SIG-M5 treated with dmso at 0.1 percent for 504 hours (cell line): ENCODE results near the gene EEFSEC.

ENCODE experiments used
- DNase-seq: peaks from one replicate; lab custom pipeline; 2025; ENCODE audit not compliant: unreplicated experiment; lab: John Stamatoyannopoulos, UW

Gene EEFSEC

DNA sequence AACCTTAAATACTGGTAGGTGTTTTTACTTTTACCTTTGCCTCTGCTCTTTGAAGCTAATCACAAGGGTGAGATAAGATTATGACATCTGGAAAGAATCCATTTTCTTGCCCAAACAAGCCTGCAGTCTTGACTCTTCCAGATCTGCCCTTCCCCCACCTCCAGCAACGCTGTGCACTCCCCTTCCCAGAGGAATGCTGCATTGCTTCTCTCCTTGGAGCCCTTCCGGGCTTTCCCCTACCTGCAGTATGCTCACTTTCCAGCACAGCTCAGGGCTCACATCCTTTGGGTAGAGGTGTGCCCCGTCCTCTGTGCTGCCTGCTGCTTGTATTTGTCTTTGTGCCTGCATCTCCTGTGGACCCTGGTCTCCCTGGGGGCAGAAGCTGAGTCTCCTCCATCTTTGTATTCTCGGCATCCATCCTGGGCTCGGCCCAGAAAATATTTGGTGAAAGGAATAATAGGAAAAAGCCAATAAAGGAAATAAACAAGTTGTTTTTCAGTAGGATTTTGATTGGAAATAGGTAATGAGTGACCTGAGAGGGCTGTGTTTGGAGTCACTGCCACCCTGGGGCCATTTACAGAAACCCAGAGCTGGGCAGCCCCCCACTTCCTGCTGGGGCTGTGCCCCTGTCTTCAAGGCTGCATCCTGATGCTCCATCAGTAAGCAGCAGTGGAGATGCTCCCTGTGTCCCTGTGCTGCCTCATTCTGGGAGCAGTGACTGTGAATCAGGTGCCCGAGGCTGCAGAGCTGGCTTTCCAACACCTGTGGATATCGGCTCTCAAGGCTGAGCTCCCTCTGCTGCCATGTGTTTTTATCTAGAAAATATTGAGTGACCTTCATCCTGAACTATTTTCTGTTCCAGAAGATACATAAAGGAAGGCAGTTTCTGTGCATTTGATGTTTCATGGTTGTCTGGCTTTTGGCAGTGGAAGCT is 117.5 kb downstream of the EEFSEC start:
- no peak for DNase-seq

DNA sequence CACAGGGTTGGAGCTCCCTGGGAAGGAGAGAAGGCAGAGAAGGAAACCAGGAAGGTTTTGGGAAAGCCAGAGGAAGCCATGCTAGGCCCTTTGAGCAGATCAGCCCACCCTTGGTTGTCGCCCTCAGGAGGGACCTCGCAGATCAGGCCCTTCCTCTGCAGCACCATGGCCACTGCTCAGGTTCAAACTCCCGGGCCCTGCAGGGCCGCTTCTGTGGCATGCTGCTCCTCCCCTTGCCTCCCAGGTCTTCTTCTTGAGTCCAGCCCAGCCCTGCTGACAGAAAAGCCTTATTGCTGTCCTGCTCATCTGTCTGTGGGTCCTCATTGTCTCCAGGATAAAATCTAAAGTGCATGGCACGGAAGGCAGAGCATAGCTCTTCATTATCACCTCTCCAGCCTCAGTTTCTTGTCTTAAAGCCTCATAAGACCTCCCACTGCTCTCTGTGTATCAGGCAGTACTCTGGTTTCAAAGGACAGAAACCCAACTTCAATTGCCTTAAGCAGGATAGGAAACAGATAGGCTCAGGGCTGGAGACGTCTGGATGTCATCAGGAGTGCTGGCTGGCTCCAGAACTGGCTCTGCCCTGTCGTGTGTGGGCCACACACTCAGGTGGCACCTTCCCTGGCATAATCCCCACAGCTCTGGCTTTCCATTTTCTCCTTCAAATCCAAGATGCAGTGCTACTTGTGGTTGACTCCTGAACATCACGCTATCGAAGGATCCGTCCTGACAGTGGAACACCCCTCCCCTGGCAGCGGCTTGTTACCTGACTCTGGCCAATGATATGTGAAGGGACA is 118.5 kb downstream of the EEFSEC start:
- no peak for DNase-seq

- DNase-seq: no peak
Measured at GRCh38 chr3:128273109-128273840, 120.0 kb downstream of the EEFSEC start.

- no peak for DNase-seq
Measured at GRCh38 chr3:128273841-128274573, 120.7 kb downstream of the EEFSEC start.

DNA sequence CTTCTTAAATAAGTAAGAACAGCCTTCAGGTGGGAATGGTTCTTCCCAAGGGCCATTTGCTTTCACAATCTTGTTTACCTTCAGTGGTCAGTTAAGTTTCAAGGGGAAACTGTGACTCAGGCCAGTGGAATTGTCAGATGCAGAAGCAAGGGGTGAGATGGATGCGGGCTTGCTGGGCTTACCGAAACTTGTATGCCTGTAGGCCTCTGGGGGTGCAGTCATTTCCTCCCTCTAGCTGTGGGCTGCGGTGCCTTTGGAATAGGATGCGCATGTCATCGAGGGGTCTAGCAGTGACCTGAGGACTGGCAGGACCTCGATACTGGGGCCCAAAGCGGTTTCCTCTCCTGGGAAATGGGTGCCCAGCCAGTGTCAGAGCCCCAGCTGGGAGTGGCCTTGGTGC is 121.6 kb downstream of the EEFSEC start:
- no peak for DNase-seq

DNA sequence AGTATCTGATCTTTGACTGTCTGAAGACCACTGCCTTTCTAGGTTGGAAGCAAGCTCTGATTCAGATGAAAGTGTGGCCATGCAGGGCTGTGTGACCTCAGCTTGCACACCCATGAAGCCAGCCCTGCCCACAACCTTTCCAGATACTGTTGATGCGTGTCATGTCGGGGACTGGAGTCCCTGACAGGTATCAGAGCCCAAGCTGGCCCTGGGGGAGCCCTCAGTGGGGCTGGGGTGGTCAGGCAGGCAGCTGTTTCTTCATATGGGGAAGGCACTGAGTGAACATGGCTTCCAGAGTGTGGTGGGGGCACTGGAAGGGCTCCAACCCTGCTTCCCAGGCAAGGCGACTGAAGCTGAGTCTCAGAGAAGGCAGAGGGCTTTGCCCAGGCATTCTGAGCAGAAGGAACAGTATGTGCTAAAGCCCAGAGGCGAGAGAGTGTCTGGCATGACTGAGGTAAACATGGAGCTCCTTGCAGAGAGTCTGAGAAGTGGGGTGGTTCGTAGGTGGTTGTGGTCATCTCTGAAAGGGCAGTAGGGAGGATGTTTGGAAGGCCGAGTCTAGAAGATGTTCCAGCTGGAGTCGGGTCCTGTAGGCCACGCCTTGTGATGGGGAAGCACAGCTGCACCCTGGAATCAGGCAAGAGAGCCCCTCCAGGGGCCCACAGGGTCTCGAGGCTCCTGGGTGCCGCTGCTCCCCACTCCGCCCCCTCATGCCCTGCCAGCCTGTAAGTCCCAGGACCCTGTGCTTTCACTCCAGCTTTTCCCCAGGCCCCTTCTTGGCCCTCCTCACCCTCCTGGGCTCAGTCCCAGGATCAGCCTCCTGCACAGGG is 122.2 kb downstream of the EEFSEC start:
- no peak for DNase-seq

GRCh38 chr3:128276146-128276435 is 122.8 kb downstream of the EEFSEC start:
- no peak for DNase-seq

DNA sequence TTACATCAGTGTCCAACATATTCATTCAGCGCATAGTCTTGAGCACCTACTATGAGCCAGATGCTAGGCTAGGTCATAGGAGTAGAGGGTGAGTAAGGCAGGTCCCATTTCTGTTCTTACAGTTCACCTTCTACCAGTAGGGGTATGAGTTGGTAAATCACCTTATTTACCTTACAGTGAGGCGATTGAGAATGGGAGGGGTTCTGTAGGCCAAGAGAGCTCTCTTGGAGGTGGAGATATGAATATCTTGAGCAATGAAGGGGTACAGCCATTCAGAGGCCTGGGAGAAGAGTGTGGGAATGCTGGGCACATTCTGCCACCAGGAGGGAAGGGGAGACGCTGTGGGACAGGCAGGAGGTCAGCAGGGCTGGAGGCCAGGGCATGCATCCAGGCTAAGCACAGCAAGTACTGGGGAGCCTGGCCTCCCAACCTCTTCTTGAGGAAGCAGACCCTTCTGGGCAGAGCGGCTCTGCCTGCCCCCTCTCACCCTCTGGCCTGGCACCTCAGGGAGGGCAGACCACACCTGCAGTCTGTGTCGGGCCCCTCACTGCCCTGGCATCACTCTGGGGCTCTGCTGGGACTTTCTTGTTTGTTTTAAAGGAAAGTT is 123.4 kb downstream of the EEFSEC start:
- no peak for DNase-seq

- DNase-seq: no peak
Measured at GRCh38 chr3:128277378-128278069, 124.2 kb downstream of the EEFSEC start.

- no peak for DNase-seq
Measured at GRCh38 chr3:128278130-128278529, 124.8 kb downstream of the EEFSEC start.

DNA sequence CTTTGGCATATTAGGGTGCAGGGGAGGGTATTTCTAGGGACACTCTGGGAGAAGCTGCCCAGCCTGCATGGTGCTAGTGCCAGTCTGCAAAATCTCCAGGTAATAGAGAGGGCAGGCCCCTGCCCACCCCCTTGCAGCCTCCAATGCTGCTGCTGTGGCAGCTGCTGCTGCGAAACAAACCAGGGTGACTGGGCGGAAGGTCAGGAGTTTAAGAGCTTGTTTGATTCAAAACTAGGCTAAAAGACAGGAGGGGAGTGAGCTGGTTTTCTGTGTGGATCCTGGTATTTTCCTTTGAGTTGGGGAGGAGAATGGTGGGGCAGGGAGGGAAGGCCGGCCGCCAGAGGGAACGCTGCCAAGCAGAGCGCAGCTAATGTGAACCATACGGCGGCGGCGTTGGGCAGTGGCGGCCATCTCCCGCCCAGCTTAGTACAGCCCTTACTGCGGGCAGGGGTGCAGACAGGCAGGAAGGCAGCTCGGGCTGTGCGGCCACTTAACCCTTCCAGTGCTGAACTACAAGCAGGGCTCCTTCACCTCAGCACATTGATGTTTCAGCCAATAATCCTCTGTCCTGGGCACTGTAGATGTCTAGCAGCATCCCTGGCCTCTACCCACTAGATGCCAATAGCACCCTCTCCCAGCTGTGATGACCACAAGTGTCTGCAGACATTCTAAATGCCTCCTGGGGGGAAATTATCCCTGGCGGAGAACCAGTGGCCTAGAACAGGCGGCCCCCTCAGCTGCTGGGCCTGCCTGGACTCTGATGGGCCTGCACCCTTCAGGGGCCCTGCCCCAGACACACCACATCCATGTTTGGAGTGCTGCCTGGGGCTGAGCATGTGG is 125.7 kb downstream of the EEFSEC start:
- DNase-seq: no peak

GRCh38 chr3:128279601-128279880 is 126.3 kb downstream of the EEFSEC start:
- no peak for DNase-seq

DNA sequence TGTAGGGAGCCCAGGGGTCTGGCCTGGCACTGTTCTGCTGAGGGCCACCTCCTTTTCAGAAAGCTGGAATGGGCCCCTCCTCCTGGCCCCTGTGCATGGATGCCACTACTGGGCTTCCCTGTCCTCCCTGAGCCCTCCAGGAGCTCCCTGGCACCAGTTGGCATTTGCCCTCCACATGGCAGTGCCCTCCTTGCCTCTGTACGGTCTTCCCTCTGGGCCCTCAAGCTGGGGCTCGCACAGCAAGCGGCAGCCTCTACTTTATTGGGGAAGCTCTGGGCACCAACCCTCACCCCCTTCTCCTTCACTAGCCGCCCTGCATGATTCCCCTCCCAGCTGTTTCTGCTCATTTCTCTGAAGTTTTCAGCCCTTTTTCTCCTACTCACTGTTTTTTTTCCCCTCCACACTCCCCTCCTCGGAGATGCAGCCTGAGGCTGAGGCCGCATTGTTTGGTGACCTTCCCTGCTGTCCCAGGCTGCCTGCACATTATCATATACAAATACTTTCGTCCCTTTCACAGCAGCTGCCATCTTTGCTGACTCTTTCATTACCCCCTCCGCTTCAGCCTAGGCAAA is 127.3 kb downstream of the EEFSEC start:
- DNase-seq: no peak

GRCh38 chr3:128281056-128281455 is 127.8 kb downstream of the EEFSEC start:
- no peak for DNase-seq

GRCh38 chr3:128281461-128282367 is 128.4 kb downstream of the EEFSEC start:
- DNase-seq: no peak

GRCh38 chr3:128282380-128283196 is 129.3 kb downstream of the EEFSEC start:
- DNase-seq: no peak
